GM06990 (cell line): Measurements from ENCODE around the gene ITCH.
"Not testable (repeated sequence)": the region's sequence is repeated elsewhere in the genome, so short reads cannot be mapped to it uniquely, and the experiment has no call there.

Experiments used
- DNase-seq: peaks from one replicate; pipeline ENCODE4 v3.0.0-alpha.2; 2011; ENCODE audit not compliant: insufficient read length; ENCODE audit errors: extremely low read depth
- H3K27me3 ChIP-seq: replicated peaks from 2 replicates; pipeline ENCODE4 v1.6.0; 2011; ENCODE audit warnings: low read length; ENCODE audit not compliant: control insufficient read depth, insufficient read depth
- H3K36me3 ChIP-seq: 2 replicates; pipeline ENCODE4 v1.5.1; 2011; ENCODE audit warnings: low read length; ENCODE audit not compliant: control insufficient read depth, insufficient read depth
- H3K4me3 ChIP-seq: replicated peaks from 2 replicates; pipeline ENCODE4 v1.5.1; 2011; ENCODE audit warnings: low read depth, mild to moderate bottlenecking, control low read depth, low read length
- TF ChIP-seq, protein P1 (sequence below): IDR thresholded peaks from 2 replicates; pipeline ENCODE4 v1.5.1; 2011; ENCODE audit warnings: low read length, control low read depth, mild to moderate bottlenecking, inconsistent platforms; ENCODE audit not compliant: insufficient read depth, poor library complexity, severe bottlenecking

ITCH gene

DNA sequence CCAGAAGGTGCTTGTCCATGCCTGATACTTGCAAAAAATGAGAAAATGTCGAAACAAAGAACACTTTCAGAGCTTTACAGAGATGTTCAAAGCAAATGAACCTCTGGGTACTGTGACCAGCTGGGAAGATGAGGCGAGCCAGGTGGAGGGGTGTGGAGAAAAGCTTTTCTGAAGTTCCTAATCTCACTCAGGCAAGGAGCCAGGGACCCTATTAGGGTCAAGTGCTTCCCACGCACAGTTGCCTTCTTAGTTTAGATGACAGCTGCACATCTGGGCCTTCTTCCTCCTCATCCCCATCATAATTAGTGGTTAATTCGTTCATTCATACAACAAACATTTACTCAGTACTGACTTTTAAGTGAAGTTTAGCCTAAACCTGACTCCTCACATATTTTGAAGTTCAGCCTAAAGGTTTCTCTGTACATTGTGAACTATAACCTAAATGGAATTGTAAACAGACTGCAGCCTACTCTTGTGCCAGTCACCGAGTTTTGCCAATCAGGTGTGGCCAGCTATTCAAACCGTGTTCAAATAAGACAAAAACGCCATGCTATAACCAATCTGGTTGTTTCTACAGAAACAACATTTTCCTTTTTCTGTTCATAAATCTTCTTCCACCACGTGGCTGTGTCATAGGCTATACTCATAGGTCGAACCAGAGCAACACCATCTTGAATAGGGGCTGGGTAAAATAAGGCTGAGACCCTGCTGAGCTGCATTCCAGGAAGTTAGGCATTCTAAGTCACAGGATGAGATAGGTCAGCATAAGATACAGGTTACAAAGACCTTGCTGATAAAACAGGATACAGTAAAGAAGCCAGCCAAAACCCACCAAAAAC lies 40.6 kb upstream of the ITCH start:
- TF ChIP-seq, protein P1, sequence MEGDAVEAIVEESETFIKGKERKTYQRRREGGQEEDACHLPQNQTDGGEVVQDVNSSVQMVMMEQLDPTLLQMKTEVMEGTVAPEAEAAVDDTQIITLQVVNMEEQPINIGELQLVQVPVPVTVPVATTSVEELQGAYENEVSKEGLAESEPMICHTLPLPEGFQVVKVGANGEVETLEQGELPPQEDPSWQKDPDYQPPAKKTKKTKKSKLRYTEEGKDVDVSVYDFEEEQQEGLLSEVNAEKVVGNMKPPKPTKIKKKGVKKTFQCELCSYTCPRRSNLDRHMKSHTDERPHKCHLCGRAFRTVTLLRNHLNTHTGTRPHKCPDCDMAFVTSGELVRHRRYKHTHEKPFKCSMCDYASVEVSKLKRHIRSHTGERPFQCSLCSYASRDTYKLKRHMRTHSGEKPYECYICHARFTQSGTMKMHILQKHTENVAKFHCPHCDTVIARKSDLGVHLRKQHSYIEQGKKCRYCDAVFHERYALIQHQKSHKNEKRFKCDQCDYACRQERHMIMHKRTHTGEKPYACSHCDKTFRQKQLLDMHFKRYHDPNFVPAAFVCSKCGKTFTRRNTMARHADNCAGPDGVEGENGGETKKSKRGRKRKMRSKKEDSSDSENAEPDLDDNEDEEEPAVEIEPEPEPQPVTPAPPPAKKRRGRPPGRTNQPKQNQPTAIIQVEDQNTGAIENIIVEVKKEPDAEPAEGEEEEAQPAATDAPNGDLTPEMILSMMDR, result no peak
- Histone ChIP-seq H3K27me3 (no peaks in the 10 kb centered on the region), H3K36me3 (no peaks in the 10 kb centered on the region), H3K4me3 (no peak overlapping the region)
- no peak for DNase-seq

DNA sequence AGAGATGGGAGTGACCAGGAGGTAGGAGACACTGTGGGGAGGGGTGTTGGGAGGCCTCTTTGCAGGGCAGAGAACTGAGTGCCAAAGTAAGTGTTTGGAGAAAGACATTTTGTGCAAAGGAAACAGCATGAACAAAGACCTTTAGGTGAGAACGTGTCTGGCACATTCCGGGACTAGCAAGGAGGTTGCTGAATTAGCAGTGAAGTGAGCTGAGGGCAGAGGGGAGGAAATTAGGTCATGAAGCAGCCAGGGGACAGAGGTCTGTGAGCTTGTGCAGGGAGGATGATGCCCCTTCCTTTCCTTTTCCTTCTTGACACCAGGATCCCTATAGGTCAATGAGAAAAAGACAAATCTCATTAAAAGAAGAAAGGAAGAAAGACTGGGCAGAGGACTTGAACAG lies 38.5 kb upstream of the ITCH start:
- TF ChIP-seq, protein P1, result no peak
- H3K27me3 ChIP-seq, result no peaks in the 10 kb centered on the region
- no peaks in the 10 kb centered on the region for H3K36me3 ChIP-seq
- no peak overlapping the region for H3K4me3 ChIP-seq
- no peak for DNase-seq

GRCh38 chr20:34328207-34328606 lies 34.9 kb upstream of the ITCH start:
- not testable (repeated sequence) for H3K4me3 ChIP-seq, H3K27me3 ChIP-seq, H3K36me3 ChIP-seq, DNase-seq

DNA sequence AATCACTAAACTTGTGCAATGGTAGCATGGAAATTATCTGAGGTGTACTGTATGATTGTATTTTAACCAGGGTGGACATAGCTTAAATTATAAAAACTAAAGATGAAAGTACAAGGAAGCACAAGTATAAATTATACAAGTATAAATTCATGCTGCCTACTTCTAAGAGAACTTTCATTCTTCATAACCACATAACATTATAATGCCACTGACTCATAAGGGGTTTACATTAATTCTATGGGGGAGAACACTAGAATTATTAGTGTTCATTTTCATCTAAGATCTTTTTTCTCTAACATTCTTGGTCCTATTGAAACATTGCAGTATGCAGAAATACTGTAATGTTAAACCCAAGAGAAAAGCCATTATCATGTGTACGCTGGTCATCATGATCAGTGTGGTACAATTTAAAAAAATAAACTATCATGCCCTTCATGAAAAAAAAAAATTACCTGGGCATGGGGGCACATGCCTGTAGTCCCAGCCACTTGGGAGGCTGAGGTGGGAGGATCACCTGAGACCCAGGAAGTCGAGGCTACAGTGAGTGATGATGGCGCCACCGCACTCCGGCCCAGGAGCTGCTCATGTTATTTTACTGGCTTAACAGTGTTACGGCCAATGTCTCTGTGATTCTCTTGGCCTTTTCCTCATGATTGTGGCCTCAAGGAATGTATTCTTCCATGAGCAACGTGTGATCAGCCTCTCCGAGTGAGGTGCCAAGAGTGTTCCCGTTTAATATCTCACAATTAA lies 34.0 kb upstream of the ITCH start:
- H3K27me3 ChIP-seq, result no peaks in the 10 kb centered on the region
- H3K4me3 ChIP-seq, result no peak overlapping the region
- no peak for DNase-seq
- H3K36me3 ChIP-seq, result no peaks in the 10 kb centered on the region
- TF ChIP-seq, protein P1, result no peak

GRCh38 chr20:34330861-34331544 lies 32.1 kb upstream of the ITCH start:
- not testable (repeated sequence) for H3K27me3 ChIP-seq, H3K36me3 ChIP-seq, DNase-seq, H3K4me3 ChIP-seq

DNA sequence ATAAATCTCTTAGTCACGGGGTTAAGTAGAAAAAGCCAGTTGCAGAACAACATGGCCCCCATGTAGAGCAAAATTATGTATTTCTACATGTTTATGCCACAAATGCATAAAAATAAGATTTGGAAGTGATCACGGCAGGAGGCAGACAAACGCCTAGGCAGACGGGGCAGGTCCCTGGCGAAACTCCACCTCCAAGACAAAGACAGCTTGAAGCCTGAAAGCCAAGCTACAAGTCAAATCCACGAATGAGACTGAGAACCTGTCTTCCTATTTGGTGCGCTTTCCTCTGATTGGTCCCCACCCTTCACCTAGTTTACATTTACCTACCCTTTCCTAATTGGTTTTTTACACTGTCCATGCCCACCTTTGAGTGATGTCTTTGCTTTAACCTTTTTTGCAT lies 31.2 kb upstream of the ITCH start:
- H3K4me3 ChIP-seq, result no peak overlapping the region
- TF ChIP-seq, protein P1, result no peak
- no peak for DNase-seq
- no peaks in the 10 kb centered on the region for H3K27me3 ChIP-seq
- no peaks in the 10 kb centered on the region for H3K36me3 ChIP-seq
